ENCODE results near the gene ADAM10.

ADAM10 gene

DNA sequence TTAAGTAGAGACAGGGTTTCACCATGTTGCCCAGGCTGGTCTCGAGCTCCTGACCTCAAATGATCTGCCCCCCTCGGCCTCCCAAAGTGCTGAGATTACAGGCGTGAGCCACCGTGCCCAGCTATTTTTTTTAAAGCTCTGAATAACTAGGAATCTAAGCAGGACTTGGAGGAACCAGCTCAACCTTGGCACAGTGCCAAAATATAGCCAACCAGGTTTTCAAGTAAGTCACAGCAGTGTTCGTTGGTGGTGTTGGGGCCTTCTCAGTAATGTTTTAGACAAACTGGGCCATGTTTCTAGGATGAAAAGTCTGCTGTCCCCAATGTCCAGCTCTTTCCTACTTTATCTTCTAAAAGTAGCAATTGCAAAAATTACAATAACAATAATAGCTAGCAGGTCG lies 6.4 kb upstream of the ADAM10 start:
- no peak for DNase-seq

DNA sequence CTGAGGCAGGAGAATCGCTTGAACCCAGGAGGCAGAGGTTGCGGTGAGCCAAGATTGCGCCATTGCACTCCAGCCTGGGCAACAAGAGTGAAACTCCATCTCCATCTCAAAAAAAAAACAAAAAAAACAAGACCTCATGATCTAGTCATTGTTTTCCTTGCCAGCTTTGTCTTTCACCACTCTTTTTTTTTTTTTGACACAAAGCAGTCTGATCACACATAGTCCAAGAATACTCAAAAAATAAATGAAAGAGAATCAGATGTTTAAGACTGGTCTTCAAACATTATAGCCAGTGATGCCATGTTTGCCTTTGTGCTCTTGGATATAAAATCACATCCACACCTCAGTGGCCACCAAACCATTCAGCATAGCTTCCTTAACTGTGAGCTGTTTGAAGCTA lies 5.8 kb upstream of the ADAM10 start:
- DNase-seq = no peak

DNA sequence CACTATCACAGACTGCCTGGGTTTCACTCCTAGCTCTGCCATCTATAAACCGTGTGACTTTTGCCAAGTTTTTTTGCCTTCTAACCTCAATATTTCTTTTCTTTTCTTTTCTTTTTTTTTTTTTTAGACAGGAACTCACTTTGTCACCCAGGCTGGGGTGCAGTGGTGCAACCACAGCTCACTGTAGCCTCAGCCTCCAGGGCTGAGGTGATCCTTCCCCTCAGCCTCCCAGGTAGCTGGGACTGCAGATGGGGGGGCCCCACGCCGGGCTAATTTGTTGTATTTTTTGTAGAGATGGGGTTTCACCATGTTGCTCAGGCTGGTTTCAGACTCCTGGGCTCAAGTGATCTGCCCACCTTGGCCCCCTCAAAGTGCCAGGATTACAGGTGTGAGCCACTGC lies 3.2 kb upstream of the ADAM10 start:
- DNase-seq = no peak

DNA sequence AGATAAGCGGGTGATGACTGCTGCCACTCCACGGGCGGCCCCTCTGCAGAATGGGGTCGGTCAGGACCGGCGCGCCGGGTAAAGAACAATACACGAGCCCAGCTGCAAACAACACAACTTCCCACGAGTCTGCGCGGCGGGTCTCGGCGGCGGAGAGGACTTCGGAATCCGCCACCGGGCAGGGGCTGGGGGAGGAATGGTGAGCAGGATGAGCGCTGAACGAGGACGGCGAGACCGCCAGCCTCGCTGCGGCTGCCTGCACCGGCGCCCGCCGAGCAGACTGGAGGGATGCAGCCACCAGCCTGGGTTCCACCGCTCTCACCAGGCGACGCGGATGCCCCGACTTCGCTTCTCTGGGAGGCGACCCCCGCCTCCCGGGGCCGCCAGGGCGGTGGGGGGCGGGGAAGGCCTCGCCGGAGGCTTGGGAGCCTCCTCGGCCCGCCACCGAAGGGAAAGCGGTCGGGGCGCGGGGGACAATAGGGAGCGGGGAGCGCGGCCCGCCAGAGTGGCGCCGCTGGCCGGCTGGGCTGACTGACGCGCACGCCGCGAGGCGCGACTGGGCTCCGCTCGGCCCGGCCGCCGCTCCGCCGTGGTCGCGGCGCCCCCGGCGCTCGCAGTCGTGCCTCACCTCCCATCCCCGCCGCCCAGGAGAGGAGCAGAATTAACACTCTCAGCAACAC lies 515 bp downstream of the ADAM10 start:
- DNase-seq = peak; percentile 41

DNA sequence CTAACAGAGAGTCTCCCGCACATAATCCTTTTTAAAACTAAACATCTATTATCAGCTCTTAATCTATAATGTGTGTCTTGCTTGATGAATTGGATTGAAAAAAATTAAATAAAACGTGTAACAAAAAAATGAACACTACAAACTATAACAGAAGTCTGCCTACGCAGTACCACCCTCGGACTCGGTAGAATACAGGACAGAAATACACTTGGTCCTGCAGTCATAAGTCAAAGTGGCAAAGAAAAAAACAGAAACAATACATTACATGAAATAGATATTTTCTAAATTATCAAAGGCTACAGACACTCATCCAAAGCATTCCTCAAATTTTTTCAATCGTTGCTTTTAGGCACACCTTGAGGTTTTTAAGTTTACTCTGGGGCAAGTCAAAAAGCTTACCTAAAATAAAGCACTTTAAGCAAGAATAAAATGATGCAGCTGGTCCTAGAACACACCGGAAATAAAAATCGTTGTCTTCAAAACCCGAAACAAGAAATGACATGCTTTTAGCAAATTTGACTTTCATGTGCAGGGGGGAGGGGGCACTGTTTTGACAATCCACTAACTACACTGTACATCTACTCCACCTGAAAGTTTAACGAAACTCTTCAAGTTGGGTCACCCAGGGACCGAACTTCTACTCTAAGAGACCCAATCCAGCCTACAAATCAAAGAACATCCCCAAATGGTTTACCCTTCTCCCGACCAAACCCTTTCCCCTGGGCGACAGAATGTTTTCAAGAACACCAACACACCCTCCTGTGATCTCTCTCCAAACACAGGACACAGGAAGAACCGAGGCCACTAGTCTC lies 1.3 kb downstream of the ADAM10 start:
- DNase-seq = no peak

DNA sequence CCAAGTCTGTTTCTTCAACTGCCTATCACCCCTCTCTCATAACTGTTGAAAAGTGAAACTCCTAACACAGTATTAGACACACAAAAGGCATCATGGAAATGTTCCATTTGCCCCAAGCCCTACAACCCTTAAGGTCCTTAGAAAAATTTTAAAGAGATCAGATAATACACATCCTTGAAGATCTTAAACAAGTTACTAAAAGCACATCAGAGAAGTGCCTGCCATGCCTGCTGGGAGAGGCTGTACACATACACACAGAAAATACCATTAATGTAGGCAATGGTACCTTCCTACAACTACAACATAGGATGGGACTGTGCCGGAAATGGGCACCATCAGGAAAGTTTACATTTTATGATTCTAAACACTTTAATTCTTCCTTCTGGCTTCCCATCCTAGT lies 3.3 kb downstream of the ADAM10 start:
- no peak for DNase-seq

DNA sequence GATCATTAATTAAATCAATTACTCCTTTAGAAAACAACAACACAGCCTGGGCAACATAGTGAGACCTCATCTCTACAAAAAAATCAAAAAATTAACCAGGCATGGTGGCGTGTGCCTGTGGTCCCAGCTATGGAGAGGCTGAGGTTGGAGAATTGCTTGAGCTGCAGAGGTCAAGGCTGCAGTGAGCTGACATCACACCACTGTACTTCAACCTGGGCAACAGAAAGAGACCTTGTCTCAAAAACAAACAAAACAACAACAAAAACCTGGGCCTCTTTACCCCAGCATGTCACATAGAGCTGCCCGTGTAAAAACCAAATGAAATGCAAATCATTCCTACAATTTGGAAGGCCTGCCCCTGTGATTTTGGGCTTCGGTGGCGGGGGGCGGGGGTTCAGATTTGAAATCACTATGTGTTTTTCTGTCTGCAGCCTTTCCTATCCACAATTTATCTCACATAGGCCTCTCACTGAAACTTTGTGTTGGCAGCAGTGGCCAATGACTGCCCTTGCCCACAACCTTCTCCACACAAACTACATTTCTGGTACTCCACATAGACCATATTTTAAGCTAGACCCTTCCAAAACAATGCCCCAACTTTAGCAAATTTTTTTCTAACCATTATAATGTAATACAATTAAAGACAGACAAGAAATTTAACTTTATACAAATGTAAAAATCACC lies 6.5 kb downstream of the ADAM10 start:
- no peak for DNase-seq

DNA sequence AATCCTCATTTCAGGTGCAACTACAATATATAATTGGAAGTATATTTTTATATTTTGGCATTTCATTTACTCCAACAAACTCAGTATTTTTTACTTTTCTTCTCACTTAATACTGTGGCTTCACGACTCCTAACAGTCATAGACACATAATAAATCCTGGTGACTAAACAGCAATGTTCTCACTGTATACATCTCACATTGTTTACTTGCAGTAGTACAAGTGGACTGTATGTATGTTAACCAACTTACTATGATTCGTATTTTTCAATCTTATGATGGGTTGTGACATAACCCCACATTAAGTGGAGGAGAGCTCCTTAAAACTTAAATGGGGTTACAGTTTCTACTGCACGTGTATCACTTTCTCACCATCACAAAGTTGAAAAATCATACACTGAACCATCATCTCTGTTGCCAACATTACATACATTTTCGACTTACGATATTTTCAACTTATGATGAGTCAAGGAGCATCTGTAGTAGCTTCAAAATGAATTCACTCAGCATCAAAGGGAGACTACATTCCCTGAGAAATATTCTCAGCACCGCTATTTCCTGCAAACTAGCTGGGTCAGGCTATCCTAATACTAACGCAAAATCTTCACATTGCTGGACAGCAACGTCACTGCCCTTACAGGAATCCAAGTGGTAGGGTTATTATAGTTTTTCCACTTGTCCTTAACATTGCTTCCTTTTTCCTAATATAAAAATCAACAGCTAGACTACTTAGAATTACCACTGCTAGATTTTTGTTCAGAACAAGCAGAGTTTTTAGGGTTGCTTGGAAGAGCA lies 7.3 kb downstream of the ADAM10 start:
- peak; percentile 86 for DNase-seq

DNA sequence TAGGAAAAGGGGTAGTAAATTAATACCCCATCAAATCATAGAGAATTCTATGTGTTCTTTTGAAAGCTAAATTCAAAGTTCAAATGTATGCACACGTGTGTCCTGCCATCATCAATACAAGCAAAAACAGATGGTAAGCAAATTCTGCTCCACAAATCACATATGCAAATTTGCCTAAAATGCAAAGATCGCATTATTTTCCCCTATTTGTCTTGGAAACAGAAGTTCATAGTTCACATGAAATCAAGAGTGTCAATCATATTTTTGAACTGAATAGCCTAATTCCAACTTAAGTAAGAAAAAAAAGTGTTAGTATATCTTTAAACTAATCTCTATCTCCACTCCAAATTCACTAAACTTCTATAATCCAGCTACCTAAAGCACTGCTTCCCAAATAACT lies 8.5 kb downstream of the ADAM10 start:
- DNase-seq = no peak

DNA sequence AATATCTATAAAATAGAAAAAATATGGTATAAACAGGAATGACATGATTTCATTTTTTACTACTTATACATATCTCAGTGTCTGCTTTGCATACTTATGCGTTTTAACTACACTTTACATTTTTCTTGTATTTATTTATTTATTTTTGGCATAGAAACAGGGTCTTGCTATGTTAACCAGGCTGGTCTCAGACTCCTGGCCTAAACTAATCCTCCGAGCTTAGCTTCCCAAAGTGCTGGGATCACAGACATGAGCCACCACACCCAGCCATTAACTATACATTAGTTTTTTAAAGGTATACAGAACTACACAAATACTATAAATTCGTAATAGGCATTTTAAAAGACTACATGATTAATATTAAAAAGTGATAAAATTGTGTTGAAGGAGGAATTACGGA lies 9.1 kb downstream of the ADAM10 start:
- no peak for DNase-seq

DNA sequence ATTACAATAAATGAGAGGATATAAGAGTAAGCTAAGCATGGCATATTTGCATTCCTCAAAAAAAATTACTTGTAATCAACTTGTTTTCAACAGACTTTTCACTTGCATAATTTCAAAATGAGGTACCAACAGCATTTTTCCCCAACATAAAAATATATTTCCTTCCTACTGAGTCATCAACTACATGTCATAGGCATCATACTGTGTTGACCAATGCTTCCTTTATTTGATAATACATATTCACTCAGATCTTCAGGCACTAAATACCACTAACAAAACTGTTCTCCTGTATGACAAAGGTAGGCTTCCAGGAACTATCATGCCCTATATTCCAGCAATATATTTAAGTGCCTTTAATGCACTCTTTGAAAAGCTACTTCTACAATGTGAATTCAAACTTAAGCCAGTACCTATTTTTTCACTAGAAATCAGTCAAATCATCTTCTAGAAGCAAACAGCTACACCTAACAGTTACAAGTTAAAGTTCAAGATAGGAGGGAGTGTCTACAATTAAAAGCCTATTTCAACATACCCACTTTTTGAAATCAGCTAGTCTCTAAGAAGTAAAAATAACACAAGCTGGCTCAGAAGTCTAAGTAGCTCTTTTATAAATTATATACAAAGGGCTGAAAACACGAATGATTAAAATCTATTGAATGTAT lies 11.3 kb downstream of the ADAM10 start:
- peak; percentile 34 for DNase-seq

DNA sequence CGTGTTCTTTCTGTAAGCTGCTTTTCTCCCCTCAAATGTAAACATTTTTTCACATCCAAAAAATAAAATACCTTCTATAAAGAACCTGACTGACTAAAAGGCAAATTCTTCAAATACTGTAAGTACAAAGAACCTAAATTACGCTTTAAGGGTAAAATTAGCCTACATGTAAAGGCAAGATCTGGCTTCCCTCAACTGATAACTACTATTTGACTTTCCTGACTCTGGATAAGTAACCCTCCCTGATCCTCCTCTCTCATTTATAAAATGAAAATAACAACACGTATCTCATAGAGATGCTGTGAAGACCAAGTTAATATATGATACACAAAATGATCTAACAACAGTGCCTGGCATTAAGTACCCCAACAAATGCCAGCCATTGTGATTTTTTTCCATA lies 12.2 kb downstream of the ADAM10 start:
- DNase-seq = no peak

DNA sequence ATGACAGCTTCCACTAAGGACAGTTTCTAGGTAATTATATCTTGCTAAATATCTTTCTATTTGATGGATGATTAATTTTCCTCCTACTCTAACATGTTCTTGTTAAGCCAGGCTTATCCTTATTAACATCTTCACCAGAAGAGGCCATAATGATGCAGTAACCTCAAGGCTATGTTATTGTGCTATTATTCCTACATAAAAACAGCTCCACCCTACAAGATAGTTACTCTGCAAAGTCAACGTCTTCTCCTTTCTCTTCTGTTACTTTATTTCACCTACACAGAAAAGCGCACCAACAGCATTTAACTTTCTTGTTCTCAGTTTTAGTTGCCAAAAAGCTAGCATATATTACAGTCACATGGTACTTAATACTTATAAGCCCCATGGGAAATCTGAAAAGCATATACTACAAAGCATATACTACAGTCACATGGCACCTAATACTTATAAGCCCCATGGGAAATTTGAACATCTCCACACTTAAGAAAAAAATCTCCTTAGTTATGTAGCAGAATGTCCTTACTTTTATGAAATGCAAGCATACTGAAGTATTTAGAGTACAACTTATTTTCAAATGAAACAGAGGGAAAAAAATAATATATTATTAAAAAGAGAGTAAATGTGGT lies 13.4 kb downstream of the ADAM10 start:
- no peak for DNase-seq

DNA sequence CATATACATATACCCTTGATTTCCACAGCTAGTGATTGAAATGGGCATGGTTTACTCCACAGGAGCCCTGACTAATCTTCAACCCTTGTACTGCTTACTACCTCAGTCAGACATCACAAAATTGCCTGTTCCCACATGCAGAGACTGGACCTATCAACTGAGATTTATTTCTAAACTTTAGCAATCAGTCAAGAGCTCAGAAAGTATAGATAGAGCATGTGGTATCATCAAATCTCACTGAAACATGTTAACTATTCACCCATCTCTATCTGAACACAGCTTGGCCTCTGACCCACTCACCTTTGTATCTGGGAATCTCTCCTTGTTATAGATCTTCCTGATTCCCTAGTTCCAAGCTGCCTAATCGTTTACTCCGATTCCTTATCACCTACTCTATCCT lies 14.6 kb downstream of the ADAM10 start:
- no peak for DNase-seq

DNA sequence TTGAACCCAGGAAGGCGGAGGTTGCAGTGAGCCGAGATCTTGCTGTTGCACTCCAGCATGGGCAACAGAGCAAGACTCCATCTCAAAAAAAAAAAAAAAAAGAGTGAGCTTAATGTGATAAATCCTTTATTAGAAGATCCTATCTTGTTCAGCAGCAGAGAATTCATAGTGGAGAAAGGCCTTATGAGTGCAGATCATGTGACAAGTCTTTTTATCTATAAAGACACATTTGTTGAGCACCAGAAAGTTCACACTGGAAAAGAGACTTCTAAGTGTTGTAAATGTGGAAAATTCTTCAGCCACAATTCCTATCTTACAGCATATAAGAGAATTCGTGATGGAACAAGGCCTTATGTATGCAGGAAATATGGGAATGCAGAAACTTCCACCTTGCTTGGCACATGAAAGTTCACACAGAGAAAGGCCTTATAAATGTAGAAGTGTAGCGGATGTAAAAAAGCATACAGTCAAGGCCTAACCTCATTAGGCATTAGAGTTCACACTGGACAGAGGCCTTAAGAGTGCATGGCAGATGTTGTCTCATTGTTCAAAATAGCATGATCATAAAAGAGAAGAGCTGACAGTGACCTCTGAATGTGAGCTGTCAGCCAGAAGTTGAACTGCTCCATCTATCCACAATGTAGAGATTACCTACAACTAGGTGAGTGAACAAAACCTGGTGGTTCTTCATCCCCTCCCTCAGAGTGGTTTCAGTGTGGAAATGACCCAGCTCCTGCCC lies 16.7 kb downstream of the ADAM10 start:
- no peak for DNase-seq

DNA sequence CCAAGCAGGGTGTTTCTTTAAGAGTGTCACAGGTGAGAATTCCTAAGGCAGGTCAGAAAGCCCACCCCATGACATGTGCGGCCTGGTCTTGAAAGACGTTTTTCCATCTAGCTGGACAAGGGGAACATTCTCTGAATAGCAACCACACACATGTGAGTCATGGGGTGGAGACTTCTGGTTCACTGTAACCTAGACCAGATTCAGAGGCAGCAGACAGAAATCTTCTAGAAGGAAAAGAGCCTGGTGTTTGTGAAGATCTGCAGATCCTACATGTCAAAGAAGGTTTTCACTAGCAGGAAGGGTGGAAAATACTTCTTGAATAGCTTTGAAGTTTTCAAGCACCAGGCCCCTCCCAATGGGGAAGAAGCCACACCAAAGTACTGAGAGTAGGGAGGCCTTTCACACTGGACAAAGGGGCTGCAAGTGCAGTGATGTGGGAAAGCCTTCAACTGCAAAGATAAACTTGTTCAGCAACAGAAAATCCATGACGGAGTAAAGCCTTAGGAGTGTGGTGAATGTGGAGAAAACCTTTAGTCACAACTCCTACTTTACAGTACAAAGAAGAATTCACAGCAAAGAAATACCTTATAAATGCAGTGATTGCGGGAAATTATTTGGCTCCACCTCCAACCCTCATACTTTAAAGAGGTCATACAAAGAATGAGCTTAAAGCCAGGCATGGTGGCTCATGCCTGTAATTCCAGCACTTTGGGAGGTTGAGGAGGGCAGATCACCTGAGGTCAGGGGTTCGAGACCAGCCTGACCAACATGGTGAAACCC lies 17.6 kb downstream of the ADAM10 start:
- peak; percentile 62 for DNase-seq

DNA sequence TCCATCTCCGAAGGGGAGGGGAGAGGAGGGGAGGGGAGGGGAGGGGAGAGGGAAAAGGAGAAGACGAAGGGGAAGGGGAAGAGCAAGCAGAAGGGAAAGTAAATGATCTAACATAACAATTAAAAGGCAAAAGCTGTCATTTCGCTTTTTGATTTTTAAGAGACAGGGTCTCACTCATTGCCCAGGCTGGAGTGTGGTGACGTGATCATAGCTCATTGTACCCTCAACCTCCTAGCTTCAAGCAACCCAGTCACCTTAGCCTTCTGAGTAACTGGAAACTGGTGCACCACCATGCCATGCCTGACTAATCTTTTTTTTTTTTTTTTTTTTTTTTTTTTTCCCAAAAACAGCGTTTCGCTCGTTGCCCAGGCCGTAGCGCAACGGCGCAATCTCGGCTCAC lies 22.6 kb downstream of the ADAM10 start:
- DNase-seq = no peak

DNA sequence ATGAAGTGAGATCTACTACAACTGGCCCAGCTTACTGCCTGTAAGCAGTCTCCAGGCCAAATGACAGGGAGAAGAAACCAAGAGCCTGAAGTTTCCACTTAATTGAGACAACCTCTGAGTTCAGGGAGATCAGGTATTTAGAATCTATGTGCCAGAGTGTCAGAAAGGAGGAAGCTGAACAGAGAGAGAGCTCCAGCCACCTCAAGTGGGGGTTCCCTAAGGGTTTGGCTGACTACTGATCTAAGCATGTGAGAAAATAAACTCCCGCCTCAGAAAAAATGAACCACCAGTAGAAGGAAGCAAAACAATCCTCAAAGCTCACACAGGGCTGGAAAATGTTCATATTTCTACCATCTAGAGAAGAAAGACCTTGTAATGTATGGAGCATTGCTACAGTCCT lies 25.0 kb downstream of the ADAM10 start:
- peak; percentile 72 for DNase-seq

DNA sequence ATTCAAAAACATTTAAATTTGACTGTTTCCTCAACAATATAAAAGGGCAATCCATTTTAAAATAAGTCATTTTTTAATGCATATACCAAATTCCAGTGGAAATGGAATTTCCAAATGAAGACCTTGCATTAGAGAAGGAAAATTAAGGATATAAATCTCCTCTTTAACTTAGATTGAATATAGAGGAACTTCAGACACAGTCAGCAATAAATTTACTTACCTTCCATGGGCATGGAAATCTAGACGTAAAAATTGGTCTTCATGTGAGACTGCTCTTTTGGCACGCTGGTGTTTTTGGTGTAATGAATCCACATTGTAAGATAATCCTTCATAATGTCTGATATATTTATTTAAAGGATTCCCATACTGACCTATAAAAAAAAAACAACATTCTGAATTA lies 32.1 kb downstream of the ADAM10 start:
- DNase-seq = no peak

DNA sequence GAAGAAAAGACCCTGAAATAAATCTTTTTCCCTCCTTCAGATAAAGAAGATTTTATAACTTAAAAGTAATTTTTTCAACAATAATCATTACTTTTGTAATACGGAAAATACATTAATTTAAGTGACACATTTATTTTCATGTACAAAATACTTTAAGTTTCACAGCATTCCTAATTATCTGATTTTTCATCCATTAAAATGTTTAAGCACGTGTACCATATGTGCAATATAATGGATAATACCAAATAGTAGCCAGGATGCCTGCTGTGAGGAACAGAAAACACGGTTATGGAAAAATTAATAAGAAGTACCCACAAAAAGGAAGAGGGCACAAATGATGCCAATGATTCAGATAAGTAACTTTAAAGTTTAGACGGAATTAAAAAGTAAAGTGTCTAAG lies 33.5 kb downstream of the ADAM10 start:
- DNase-seq = no peak

Measured in fibroblast of skin of right biceps (primary cell).